ENCODE results near the gene RPS6KC1.
"Not testable (repeated sequence)": the region's sequence is repeated elsewhere in the genome, so short reads cannot be mapped to it uniquely, and the experiment has no call there.

RPS6KC1 gene

DNA sequence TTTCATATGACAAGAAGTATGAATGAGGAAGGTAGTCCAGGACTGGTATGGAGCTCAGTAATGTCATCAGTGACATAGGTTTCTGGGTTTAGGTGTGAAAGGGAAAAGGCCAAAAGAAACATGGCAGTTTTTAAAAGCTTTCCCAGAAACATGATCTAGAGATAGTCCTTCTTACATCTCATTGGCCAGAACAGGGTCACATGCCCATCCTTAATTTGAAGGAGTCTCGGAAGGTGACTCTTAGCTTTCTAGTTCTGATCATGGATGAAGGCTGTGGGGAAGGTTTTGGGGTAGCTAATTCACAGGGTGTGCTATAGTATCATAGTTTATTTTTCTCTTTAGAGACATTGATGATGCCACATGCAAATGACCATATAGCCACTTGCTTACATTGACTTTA lies 55.3 kb downstream of the RPS6KC1 start:
- DNase-seq (ENCODE audit: low read depth in 2 of 2): no peak

DNA sequence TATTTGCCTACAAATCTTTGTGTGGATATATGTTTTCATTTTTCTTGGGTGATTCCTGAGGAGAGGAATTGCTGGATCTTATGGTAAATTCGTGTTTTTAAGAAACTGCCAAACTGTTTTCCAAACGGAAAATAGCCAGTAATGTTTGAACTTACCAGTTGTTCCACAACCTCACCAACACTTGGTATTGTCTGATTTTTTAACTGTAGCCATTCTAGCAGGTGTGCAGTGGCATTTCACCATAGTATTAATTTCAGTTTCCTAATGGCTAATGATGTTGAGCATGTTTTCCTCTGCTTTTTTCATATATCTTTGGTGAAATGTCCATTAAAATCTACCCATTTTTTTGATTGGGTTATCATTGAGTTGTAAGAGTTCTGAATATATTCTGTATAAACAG lies 56.6 kb downstream of the RPS6KC1 start:
- DNase-seq (ENCODE audit: low read depth in 2 of 2): no peak

DNA sequence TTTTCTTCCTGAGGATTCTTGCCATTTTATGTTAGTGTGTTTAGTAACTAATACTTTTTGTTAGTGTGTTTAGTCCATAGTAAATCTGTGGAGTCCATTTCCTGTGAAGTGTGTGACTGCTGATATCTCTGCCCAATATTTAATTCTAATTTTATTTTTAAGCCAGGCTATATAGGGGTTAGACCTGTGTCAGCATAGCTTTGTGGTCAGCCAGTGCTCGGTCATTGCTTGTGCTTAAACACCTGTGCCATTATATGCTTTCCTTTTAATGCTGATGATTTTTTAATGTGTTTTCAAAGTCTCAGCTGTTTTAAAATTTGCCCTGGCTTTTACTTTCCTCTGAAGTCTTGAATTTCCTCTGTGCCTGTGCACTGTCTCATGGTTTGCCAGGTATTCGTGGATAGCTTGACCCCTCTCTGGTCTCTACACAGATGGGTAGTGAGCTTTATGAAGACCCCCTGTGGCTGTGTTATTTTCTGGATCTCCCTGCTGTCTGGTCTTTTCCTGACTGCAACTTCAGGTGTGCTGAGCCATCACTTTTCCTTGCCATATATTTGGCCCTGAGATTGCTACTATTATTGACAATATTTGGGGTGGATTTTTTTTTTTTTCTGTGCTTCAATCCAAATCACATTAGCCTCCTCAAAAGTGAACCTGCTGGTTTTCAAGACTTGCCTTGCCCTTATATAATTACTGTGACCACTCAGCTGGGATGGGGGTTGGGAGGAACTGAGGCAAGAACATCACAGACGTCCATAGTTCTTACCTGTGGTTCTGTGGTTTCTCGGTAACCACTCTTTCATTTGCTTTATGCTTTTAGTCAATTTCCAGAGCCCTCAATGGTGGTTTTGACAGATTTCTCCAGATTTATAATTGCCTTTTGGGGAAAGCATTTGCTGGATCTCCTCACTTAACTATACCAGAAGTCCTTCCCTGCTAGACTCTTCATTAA lies 59.6 kb downstream of the RPS6KC1 start:
- DNase-seq (ENCODE audit: low read depth in 2 of 2): peak in 1 of 2 donors; percentile 3

GRCh38 chr1:213111502-213111901 lies 60.5 kb downstream of the RPS6KC1 start:
- DNase-seq (ENCODE audit: low read depth in 2 of 2): no peak

GRCh38 chr1:213112723-213113122 lies 61.7 kb downstream of the RPS6KC1 start:
- not testable (repeated sequence) for DNase-seq (ENCODE audit: low read depth in 2 of 2)

GRCh38 chr1:213117699-213118180 lies 66.7 kb downstream of the RPS6KC1 start:
- DNase-seq (ENCODE audit: low read depth in 2 of 2): not testable (repeated sequence)

GRCh38 chr1:213119794-213120193 lies 68.8 kb downstream of the RPS6KC1 start:
- DNase-seq (ENCODE audit: low read depth in 2 of 2): no peak

GRCh38 chr1:213120386-213120785 lies 69.3 kb downstream of the RPS6KC1 start:
- no peak for DNase-seq (ENCODE audit: low read depth in 2 of 2)

DNA sequence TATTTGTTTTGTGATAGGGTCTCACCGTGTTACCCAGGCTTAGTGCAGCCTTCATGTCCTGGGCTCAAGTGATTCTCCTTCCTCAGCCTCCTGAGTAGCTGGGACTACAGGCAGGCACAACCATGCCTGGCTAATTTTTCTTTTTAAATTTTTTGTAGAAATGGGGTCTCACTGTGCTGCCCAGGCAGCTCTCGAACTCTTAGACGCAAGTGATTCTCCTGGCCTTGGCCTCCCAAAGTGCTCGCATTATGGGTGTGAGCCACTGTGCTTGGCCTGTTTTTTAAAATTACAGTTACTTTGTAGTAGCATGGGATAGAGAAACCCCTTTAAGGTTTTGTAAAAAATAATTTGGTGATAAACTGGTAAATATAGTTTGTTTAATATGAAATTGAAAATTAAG lies 69.9 kb downstream of the RPS6KC1 start:
- no peak for DNase-seq (ENCODE audit: low read depth in 2 of 2)

- no peak for DNase-seq (ENCODE audit: low read depth in 2 of 2)
These were observed 71.5 kb downstream of the RPS6KC1 start for GRCh38 chr1:213122514-213122929.

- DNase-seq (ENCODE audit: low read depth in 2 of 2): no peak
These were observed 72.0 kb downstream of the RPS6KC1 start for GRCh38 chr1:213123087-213123486.

GRCh38 chr1:213123536-213123935 lies 72.5 kb downstream of the RPS6KC1 start:
- no peak for DNase-seq (ENCODE audit: low read depth in 2 of 2)

GRCh38 chr1:213124590-213124989 lies 73.5 kb downstream of the RPS6KC1 start:
- no peak for DNase-seq (ENCODE audit: low read depth in 2 of 2)

DNA sequence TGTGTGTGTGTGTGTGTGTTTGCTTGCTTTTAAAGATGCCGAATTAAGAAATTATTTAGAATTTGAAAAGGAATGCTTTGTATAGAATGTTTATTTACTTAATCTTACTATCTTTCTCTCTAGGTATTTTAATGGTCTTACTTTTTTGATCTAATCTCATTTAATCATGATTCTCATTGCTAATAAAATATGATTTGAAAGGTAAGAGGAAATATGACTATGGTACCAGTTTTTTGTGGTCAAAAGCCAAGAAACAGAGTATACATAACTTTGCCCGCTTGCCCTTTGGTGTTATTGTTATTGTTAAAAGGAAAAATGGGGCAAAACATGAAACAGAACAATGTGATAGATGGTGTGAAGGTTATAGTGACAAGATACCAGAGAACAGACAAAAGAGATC lies 74.6 kb downstream of the RPS6KC1 start:
- DNase-seq (ENCODE audit: low read depth in 2 of 2): no peak

GRCh38 chr1:213127074-213127473 lies 76.0 kb downstream of the RPS6KC1 start:
- DNase-seq (ENCODE audit: low read depth in 2 of 2): no peak

DNA sequence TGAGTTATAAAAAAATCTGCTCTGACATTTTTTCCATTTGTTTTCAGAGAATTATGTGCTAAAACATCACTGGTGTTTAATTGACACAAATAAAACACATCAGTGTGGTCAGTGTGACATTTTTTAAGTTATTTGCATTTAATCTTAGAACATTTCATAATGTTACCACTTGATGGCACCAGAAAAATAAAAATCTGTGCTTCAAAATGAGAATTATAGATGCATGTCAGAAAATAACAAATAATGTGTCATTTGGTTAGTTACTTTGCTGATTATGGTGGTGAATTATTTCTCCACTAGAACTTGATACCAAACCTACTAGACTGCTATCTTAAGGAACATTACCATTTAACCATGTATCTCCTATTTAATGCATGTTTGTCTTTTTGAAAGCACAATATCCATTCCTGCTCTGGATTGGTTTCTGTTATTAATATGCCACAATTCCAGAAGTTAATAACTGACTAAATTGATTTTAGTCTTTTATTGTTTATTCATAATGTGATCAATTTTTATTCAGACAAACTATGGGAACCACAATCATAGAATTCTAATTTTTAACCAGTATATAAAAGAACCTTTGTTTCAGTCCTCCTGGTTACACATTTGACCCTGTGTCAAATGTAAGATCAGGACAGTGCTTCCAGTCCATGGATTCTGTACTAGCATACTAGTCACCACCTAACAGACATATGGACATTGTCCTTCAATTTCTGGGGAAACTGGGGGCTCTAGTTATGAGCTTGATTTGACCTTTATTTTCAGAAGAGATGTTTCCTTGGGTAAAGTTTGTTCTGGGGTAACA lies 81.0 kb downstream of the RPS6KC1 start:
- DNase-seq (ENCODE audit: low read depth in 2 of 2): no peak

GRCh38 chr1:213135572-213135971 lies 84.5 kb downstream of the RPS6KC1 start:
- no peak for DNase-seq (ENCODE audit: low read depth in 2 of 2)

DNA sequence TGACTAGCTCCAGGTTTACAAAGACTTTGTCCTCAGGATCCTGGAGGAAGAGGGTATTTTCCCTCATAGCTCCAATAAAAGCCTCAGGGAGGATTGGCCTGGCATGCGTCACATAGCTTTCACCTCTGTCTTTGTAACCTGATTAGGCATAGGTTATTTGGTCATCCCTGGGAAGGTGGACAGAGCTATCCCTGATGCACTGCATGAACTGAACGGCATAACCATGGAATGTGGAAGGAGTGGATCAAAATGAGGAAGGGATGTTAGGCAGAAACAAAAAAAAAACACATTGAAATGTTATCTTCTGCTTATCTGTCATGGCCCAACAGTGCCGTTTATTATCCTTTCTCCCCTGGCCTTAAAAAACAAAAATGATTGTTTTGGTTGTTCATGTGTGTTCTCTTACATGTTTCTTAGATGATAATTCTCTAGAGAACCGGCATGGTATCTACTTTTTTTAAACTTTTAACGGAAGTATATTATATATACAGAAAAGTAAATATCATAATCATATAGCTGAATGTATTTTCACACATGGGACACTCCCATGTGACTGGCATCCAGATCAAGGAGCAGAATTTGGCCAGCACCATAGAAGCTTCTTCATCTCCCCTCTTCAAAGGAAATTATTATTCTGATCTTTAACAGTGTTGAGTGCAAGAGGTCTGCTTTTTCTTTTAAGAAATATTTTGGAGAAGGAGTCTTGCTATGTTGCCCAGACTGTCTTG lies 85.3 kb downstream of the RPS6KC1 start:
- no peak for DNase-seq (ENCODE audit: low read depth in 2 of 2)

DNA sequence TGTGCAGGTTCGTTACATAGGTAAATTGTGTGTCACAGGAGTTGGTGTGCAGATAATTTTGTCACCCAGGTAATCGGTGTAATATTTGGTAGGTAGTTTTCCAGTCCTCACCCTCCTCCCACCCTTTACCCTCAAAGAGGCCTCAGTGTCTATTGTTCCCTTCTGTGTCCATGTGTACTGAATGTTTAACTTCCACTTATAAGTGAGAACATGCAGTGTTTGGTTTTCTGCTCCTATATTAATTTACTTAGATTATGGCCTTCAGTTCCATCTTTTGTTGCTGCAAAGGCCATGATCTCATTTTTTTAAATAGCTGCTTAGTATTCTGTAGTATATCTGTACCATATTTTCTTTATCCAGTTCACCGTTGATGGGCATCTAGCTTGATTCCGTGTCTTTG lies 87.3 kb downstream of the RPS6KC1 start:
- DNase-seq (ENCODE audit: low read depth in 2 of 2): no peak

- DNase-seq (ENCODE audit: low read depth in 2 of 2): no peak
These were observed 87.9 kb downstream of the RPS6KC1 start for GRCh38 chr1:213138892-213139291.

DNA sequence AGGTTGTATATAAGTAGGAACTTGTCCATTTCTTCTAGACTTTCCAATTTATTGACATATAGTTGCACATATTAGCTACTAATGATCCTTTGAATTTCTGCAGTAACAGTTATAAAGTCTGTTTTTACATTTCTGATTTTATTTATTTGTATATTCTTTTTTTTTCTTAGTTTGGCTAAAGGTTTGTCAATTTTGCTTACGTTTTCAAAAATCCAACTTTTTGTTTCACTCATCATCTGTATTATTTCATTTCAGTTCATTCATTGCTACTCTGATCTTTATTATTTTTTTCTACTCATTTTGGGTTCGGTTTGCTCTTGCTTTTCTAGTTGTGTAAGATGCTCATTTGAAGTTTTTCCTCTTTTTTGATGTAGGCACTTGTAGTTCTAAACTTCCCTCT lies 97.9 kb downstream of the RPS6KC1 start:
- no peak for DNase-seq (ENCODE audit: low read depth in 2 of 2)

DNA sequence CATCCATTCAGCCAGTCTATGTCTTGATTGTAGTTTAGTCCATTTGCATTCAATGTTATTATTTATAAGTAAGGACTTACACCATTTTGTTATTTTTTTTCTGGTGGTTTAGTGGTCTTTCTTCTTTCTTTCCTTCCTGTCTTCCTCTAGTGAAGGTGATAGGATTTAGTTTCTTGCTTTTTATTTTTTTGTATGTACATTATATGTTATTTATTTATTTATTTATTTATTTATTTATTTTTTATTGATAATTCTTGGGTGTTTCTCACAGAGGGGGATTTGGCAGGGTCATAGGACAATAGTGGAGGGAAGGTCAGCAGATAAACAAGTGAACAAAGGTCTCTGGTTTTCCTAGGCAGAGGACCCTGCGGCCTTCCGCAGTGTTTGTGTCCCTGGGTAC lies 99.0 kb downstream of the RPS6KC1 start:
- not testable (repeated sequence) for DNase-seq (ENCODE audit: low read depth in 2 of 2)

Data from stimulated activated CD8-positive, alpha-beta memory T cell treated with anti-CD3 and anti-CD28 coated beads, Interleukin-15, amount 100 ng/mL, for 48 hours (primary cell).